NCI-H2196 treated with DMSO at 0.1 percent for 48 hours (cell line): ENCODE results near the gene SUGP1.
"Not testable (repeated sequence)": the region's sequence is repeated elsewhere in the genome, so short reads cannot be mapped to it uniquely, and the experiment has no call there.

Source experiments
- DNase-seq: peaks from one replicate; lab custom pipeline; 2025; ENCODE audit not compliant: unreplicated experiment; lab: John Stamatoyannopoulos, UW

SUGP1 gene, protein sequence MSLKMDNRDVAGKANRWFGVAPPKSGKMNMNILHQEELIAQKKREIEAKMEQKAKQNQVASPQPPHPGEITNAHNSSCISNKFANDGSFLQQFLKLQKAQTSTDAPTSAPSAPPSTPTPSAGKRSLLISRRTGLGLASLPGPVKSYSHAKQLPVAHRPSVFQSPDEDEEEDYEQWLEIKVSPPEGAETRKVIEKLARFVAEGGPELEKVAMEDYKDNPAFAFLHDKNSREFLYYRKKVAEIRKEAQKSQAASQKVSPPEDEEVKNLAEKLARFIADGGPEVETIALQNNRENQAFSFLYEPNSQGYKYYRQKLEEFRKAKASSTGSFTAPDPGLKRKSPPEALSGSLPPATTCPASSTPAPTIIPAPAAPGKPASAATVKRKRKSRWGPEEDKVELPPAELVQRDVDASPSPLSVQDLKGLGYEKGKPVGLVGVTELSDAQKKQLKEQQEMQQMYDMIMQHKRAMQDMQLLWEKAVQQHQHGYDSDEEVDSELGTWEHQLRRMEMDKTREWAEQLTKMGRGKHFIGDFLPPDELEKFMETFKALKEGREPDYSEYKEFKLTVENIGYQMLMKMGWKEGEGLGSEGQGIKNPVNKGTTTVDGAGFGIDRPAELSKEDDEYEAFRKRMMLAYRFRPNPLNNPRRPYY

DNA sequence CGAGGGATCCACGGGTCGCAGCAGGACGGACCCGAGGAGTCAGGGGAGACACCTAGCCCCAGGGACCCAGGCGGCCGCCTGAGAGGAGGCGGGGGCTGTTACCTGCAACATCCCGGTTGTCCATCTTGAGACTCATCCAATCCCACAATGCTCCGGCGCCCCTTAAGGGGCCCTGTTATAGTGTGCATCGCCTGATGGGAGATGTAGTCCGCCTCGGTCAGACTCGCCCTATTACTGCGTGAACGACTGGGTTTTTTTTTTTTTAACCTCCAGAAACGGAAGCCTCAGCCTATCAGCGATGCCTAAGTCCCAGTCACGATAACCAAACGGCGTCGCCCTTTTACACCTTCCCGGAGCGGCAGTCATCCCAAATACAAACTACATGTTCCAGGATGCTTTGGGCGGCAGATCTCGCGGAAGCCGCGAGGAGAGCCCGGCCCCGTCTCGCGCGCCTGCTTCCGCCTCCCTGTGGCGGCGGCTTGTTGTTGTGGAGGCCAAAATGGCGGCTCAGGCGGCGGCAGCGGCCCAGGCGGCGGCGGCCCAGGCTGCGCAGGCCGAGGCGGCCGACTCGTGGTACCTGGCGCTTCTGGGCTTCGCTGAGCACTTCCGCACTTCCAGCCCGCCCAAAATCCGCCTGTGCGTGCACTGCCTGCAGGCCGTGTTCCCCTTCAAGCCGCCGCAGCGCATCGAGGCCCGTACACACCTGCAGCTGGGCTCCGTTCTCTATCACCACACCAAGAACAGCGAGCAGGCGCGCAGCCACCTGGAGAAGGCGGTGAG lies at the start of gene SUGP1, which contains the start of gene MAU2:
TSS of gene SUGP1 (minus strand) at position 149 of the 780 bp plus-strand sequence. CDS start at position 136, 13 bp downstream.
TSS of gene MAU2 (plus strand) at position 469 of the 780 bp plus-strand sequence. CDS start at position 500, 31 bp downstream.
- DNase-seq, result peak; percentile 86

DNA sequence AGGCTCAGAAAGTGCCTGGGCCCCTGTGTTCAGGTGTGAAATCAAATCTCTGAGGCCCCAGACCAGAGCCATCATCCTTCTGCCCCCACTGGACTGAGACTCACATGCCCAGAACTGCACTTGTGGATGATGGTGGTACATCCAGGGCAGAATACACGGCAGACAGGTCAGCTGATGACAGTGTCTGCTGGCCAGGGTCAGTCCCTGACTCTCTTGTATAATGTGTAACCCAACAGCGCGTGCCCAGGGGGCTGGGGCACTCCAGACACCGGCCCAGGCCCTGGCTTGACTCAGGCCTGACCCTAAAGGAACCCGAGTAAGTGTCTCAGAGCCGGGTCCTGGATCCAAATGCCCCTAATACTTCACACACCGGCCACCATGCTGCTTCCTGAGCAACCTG lies 47.8 kb upstream of the SUGP1 start:
- no peak for DNase-seq

DNA sequence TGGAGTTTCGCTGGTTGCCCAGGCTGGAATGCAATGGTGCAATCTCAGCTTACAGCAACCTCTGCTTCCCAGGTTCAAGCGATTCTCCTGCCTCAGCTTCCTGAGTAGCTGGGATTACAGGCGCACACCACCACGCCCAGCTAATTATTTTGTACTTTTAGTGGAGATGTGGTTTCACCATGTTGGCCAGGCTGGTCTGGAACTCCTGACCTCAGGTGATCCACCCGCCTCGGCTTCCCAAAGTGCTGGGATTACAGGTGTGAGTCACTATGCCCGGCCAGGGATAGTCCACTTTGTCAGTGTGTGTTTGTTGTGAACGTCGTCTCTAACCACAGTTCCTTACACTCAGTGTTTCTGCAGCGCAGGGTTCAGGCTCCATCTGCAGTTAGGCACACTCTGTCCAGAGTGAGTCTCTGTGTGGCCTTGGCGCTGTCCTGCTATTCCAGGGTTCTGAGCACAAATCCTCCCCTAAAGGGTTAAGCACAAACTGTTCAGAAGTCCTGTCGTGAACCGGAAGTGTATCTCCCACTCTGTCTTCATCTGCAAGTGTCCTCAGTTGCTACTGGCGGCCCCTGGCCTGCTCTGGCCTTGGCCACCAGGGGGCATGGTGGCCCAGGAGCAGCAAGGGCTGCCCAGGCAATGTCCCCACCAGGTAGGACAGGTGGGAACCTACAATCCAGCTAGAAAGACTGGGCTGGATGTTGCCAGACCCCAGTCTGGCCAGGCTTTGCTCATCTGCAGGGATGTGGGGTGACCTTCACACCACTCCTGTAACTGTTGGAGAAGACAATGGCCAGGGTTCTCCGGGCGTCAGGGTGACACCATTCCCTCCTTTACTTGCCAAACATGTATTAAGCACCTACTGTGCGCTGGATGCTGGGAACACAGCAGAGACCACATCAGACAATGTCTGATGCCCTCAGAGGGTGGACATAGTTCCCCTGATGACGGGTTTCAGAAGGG lies 46.4 kb upstream of the SUGP1 start:
- DNase-seq, result peak; percentile 31

DNA sequence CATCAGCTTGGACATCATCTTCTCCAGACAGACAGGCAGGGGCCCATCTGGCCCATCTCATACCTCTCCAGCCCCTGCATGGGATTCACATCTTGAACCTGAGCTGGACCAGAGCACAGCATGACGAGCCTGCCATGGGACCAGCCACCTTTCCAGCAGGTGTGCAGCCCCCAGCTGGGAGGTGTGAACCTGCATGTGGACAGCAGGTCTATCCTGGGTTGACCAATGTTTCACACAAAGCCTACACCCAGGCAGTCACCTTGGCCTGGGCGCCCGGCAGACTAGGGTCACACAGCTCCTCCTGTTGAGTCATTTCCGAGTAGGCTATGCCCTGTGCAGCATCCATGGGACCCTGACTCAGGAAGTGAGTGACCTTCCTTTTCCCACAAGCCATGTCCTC lies 41.8 kb upstream of the SUGP1 start:
- DNase-seq, result no peak

DNA sequence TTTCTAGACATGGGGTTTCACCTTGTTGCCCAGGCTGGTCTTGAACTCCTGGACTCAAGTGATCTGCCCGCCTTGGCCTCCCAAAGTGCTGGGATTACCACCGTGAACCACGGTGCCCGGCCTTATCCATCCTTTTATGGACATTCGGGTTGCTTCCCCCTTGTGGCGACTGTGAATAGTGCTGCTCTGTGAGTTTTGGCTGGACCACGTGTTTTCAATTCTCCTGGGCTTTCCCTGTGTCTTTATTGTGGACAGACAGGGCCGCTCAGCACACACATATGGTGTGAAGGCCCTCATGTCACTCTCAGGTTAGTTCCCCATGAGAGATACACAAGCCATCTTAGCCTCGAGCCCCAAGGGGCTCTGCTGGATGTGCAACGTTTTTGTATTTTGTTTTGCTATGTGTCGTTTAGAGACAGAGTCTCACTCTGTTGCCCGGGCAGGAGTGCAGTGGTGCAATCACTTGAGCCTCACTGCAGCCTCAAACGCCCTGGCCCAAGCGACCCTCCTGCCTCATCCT lies 40.8 kb upstream of the SUGP1 start:
- DNase-seq, result peak; percentile 52

DNA sequence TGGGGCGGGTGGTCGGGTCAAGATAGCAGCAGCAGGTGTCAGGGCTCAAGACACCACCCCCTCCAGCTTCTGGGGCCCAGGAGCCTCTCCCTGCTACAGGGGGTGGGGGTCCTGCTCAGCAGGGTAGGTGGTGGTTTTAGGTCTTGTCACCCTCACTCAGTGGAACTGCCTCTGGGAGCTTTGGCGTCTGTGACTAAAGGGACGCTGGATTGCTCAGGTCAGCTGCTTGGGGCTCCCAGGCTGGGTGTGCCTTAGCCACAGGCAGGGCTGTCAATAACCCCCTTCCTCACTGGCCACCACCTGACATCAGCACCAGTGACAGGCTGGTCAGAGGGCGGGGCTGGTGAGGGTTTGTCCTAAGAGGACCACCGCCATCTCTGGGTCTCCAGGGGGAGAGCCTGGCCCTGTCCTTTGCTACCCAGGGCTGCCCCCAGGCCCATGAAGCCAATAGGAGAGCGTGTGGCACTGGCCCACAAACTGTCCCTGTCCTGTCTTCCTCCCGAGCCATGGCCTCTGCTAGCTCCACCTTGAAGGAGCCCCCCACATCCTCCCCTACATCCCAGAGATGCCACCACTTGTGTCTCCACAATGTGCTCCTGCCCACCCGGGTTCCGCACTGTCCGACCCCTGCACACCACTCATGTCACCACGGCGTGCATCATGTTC lies 36.7 kb upstream of the SUGP1 start:
- no peak for DNase-seq

DNA sequence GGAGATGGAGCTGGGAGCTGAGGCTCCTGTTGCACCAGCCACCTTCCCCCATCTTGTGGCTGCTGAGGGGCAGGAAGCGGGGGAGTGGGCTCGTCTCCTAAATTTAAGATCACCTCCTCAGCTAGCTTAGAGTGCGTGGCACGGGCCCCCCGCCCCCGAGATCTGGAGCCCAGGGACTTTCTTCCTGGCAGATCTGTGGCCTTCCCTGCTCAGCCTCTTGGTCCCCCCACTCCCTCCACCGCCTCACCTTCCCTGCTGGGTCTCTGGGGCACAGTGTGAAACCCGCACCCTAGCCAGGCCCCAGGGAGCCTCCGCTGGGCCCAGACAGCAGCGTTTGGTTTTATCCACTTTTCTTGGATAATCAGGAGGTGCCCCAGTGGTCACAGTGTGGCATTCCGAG lies 36.2 kb upstream of the SUGP1 start:
- no peak for DNase-seq

DNA sequence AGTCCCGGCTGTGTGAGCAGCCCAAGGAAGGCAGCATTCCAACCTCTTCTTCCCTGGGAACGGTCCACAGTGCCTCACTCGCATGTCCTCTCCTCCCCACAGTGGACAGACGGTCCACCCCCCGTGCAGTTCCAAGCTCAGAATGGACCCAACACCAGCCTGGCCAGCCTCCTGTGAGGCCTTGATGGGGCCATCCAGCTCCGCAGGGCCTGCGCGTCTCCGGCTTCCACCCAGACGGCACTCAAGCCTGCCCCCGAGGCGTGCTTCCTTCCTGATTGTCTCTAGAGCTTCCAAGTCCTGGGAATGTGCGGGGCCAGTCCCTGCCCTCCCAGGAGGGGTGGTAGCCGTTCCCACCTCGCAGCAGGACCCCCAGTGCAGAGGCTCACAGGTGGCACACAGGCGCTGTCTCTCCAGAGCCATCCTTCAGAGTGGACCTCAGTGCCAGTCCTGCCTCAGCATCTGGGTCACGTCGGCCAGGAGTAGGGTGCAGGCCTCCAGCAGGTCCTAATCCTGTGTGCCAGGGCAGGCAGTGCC lies 35.4 kb upstream of the SUGP1 start:
- no peak for DNase-seq

DNA sequence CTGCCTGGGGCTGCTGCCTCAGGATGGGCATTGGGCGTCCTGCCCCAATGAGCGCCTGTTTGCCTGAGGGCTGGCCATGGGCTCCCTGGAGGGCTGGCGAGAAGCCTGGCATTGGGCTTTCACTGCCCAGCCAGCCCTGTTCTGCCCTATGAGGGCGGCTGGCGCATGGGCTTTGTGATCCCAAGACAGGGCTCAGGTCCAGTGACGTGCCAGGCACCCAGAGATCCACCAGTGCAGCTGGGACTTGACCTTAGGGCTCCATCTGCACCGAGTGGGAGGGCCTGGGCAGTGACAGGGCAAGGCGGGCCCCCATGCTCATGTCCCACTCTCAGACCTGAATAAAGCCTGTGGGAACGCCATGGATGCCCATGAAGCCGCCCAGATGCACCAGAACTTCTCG lies 34.6 kb upstream of the SUGP1 start:
- no peak for DNase-seq

DNA sequence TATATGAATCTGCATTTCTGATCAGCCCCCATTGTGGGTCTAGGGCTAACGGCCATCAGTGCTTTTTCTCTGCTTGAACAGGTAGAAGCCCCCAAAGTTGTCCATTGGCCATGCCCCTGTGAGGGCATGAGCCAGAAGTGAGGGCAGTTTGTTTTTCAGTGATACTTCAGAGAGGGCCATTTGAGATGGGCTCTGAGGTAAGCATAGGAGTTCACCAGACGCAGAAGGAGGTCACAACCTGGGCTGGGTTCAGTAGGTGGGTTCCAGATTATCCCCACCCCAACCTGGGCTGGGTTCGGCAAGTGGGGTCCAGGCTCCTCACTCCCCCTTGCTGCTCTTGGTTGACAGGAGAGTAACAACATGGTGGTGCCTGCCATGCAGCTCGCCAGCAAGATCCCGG lies 33.7 kb upstream of the SUGP1 start:
- DNase-seq, result no peak

DNA sequence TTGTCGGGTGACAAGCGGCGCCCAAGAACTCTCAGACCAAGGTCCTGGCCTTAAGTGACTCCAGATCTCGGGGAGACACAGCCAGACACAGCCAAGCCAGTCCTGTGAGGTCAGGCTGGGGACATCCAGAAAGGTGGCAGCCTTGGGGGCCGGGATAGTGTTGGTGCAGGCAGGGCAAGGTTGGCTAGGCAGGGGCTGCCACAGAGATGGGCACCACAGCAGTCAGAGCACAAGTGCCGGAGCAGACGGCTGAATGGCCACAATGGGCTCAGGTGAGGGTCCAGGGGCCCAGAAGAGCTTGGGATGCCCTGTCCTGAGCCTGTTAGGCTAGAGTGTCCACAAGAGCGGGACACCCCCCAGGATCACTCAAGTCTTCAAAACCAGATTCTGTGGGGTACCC lies 32.5 kb upstream of the SUGP1 start:
- no peak for DNase-seq

DNA sequence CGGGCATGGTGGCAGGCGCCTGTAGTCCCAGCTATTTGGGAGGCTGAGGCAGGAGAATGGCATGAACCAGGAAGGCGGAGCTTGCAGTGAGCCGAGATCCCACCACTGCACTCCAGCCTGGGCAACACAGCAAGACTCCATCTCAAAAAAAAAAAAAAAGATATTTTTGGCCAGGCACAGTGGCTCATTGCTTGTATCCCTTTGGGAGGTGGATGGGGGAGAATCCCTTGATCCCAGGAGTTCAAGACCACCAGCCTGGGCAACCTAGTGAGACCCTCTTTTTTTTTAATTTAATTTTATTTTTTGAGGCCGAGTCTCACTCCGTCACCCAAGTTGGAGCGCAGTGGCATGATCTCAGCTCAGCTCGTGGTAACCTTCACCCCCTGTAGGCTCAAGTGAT lies 30.4 kb upstream of the SUGP1 start:
- DNase-seq, result not testable (repeated sequence)

DNA sequence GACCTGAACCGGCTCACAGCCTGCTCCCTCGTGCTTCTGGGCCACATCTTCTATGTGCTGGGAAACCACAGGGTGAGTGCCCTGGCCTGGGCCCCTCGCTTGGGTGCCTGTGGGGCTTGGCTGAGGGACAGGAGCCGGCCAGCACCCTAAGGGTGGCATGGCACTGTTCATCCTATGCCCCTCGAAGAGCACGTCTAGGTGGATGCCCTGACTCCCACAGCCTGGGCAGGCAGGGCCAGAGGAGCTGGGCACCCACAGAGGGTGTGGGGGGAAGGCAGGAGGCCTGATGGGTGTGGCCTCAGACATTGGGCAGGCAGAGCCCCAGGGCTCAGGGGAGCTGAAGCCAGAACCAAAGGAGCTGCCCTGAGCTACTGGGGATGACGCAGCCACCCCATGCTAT lies 29.1 kb upstream of the SUGP1 start:
- DNase-seq, result no peak

DNA sequence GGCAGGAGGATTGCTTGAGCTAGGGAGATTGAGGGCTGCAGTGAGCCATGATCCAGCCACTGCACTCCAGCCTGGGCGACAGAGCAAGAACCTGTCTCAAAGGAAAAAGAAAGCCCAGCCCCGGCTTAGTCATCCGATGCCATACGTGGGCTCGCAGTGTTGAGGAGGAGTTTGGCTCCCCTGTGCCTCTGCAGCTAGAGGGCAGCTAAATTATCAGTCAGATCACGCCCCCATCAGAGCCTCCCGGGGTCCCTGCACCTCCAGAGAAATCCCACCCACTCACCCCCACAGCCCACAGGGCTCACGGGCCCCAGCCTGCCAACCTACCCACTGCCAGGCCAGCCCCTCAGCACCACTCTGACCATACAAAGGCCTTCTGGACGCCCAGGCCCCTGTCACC lies 28.0 kb upstream of the SUGP1 start:
- no peak for DNase-seq

DNA sequence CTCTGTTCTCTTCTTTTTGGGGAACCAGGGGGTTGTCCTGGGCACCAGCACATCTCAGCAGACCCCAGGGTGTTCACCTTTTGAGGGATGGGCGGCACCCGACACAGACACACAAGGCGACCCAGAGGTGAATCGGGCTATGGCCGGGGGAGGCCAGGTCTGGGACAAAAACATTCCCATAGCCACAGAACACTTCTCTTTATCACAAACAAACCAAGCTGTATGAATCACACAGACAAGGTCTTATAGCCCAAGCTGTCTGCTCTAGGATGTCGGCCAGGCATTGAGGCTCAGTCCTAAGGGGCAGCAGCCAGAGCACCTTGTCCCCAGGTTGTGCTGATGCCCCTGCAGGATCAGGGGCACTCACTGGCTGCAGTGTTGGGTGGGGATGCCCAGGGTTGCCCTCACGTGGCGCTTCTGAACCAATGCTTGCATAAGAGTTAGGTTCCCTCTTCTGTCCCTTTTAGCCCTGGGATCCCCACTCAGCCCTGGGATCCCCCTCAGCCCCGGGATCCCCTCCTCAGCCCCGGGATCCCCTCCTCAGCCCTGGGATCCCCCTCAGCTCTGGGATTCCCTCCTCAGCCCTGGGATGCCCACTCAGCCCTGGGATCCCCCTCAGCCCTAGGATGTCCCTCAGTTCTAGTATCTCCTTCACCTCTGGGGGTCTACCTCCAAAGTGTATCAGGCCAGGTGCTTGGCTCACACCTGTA lies 27.2 kb upstream of the SUGP1 start:
- DNase-seq, result no peak

DNA sequence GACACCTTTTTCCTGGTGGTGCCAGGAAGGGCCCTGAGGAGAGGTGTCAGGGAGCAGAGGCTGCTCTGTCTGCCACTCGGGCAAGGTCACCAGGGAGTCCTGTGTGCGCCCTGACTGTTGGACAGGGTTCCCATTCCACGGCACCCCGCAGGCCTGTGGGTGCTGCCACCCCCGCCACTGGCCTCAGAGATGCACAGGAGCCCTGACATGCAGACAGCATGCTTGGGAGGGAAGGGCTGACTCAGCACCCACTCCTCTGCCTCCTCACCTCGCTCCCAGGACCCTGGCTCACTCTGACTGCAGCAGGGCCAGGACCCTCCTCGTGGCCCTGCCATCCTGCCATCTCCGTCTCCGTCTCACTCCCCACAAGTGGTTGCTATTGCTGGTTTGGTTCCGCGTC lies 25.7 kb upstream of the SUGP1 start:
- DNase-seq, result no peak

DNA sequence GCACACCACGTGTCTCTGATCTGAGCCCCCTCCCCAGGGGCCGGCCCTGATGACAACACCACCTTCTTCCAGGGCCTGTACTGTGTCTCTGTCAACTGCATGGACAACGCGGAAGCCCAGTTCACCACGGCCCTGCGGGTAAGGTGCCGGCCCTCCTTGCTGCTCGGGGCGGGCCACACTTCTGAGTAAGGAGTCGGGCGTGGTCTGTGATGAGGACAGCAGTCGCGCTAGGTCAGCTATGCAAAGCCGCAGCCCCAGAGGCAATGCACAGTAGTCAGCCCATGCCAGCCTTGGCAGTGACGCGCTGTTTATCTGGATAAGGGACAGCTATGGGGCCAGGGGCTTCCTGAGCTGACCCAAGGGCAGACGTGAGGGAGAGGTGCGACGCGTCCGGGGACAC lies 24.9 kb upstream of the SUGP1 start:
- DNase-seq, result no peak

DNA sequence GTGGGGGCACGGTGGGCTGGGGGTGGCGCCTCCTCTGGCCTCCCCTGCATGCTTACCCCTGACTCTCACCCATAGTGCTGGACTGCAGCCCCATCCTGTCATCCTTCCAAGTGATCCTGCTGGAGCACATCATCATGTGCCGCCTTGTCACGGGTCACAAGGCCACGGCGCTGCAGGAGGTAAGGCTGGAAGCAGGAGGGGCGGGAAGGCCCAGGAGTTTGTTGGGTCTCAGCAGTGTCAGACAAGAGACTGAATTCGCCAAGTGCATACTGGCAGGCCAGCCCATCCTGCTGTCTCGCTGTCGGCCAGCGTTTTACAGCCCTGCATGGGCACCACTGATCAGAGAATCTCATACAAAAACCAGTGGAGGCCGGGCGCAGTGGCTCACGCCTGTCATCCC lies 23.5 kb upstream of the SUGP1 start:
- DNase-seq, result no peak

DNA sequence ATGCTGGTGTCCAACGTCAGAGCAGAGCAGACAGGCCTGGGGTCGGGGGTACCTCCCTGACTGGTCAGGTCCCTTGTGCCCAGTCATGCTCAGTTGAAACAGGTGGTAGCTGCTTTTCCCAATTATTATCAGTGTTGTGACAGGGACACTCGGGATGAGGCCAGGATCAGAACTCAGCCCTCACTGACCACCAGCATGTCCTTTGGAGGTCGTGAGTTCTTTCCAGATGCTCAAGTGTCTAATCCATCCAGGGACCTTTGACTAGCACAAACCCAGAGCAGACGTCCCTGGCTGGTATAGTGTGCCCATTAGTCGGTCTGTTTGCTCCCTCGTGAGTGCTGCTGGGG lies 22.7 kb upstream of the SUGP1 start:
- no peak for DNase-seq
